ENCODE measurements around the gene YPEL5.

GRCh38 chr2:30195016-30195415, 48.2 kb downstream of the YPEL5 start:
- TF ChIP-seq KDM1A (IDR thresholded peaks at IDR 0.05; ENCODE audit: borderline replicate concordance) (no peak), ZZZ3 (IDR thresholded peaks at IDR 0.05; ENCODE audit: control insufficient read depth, insufficient read length, low read depth) (no peak), ZNF622 (IDR thresholded peaks at IDR 0.05) (no peak), HDAC2 (IDR thresholded peaks at IDR 0.05) (no peak), CTCF (IDR thresholded peaks at IDR 0.05 in 2 of 3, conservative IDR thresholded peaks at IDR 0.05 in 1 of 3; ENCODE audit: control insufficient read depth in 2 of 3, extremely low read depth in 1 of 3, insufficient read depth in 1 of 3, low read depth in 3 of 3, low read length in 3 of 3) (no peak), HCFC1 (IDR thresholded peaks at IDR 0.05; ENCODE audit: low read length) (no peak), CEBPB (IDR thresholded peaks at IDR 0.05; ENCODE audit: borderline replicate concordance in 1 of 2, low read depth in 2 of 2, low read length in 2 of 2) (no peak), YY1 (IDR thresholded peaks at IDR 0.05; ENCODE audit: low read depth, low read length) (no peak), PKNOX1 (IDR thresholded peaks at IDR 0.05) (no peak), CREB1 (IDR thresholded peaks at IDR 0.05; ENCODE audit: low read depth) (no peak)

All from GM12878 (cell line).